Upper lobe of left lung (tissue), 4 donors: ENCODE data around the gene TMEM92.

Experiments used
- CTCF ChIP-seq, 6 experiments: fragments of 450-650 bp in 4 of 6; fragments of 200-600 bp in 2 of 6; sonication (generic) in 2 of 6; IDR thresholded peaks; one replicate each; pipeline ENCODE4 v1.5.1; 2016 to 2019; ENCODE audit warnings: antibody characterized with exemption in 6 of 6
- POLR2A ChIP-seq, 4 donors: fragments of 450-650 bp; IDR thresholded peaks; one replicate each; pipeline ENCODE4 v1.5.1; 2016 to 2017; ENCODE audit warnings: antibody characterized with exemption in 4 of 4, mild to moderate bottlenecking in 2 of 4

GRCh38 chr17:50319306-50320004 is 45.2 kb downstream of the TMEM92 start:
- TF ChIP-seq POLR2A (IDR thresholded peaks at IDR 0.05) (no peak), CTCF (IDR thresholded peaks at IDR 0.05) (no peak)
